RWPE2 (cell line): ENCODE results near the gene USP35.

ENCODE experiments used
- ATAC-seq: fragments of 200-7000 bp; cut with Tn5 transposase; 3 replicates; pipeline ENCODE4 v1.9.1; 2021; ENCODE audit warnings: low read depth
- DNase-seq: peaks from one replicate; pipeline ENCODE4 v3.0.0-alpha.2; 2020; ENCODE audit warnings: low spot score
- H3K27ac ChIP-seq: fragments of 450-650 bp; 2 replicates; pipeline ENCODE4 v1.5.1; 2017; ENCODE audit warnings: mild to moderate bottlenecking; ENCODE audit not compliant: poor library complexity, severe bottlenecking
- H3K27me3 ChIP-seq: fragments of 250-450 bp; sonication (Bioruptor Pico); 2 replicates; pipeline ENCODE4 v1.5.1; 2021; ENCODE audit warnings: mild to moderate bottlenecking, moderate library complexity; ENCODE audit not compliant: insufficient read depth, poor library complexity, severe bottlenecking
- H3K36me3 ChIP-seq: fragments of 250-450 bp; sonication (Bioruptor Pico); 2 replicates; pipeline ENCODE4 v1.5.1; 2020; ENCODE audit warnings: low read depth, mild to moderate bottlenecking, moderate library complexity
- H3K4me1 ChIP-seq: fragments of 250-450 bp; sonication (Bioruptor Pico); 2 replicates; pipeline ENCODE4 v1.5.1; 2021; ENCODE audit warnings: mild to moderate bottlenecking, moderate library complexity; ENCODE audit not compliant: insufficient read depth, poor library complexity, severe bottlenecking
- H3K4me3 ChIP-seq: fragments of 250-450 bp; sonication (Bioruptor Pico); 2 replicates; pipeline ENCODE4 v1.5.1; 2021; ENCODE audit warnings: mild to moderate bottlenecking, moderate library complexity; ENCODE audit not compliant: severe bottlenecking
- H3K9me3 ChIP-seq: fragments of 250-450 bp; sonication (Bioruptor Pico); 2 replicates; pipeline ENCODE4 v1.5.1; 2021; ENCODE audit warnings: mild to moderate bottlenecking, moderate library complexity; ENCODE audit not compliant: severe bottlenecking
- CTCF ChIP-seq: fragments of 450-650 bp; IDR thresholded peaks from one replicate; pipeline ENCODE4 v1.5.1; 2017; ENCODE audit warnings: mild to moderate bottlenecking, moderate library complexity; ENCODE audit not compliant: poor library complexity, severe bottlenecking

USP35 gene

GRCh38 chr11:78239781-78240180 is 51.1 kb downstream of the USP35 start:
- Histone ChIP-seq H3K4me1 (no peaks in the 10 kb centered on the region), H3K27me3 (no peaks in the 10 kb centered on the region), H3K9me3 (no peaks in the 10 kb centered on the region), H3K36me3 (no peaks in the 10 kb centered on the region), H3K4me3 (no peak overlapping the region), H3K27ac (no peak overlapping the region)
- ATAC-seq (no peak), DNase-seq (no peak)
- TF ChIP-seq CTCF = no peak

- H3K36me3 ChIP-seq = no peaks in the 10 kb centered on the region
- DNase-seq = no peak
- no peak for ATAC-seq
- no peaks in the 10 kb centered on the region for H3K27me3 ChIP-seq
- H3K4me3 ChIP-seq = no peak overlapping the region
- H3K9me3 ChIP-seq = no peaks in the 10 kb centered on the region
- H3K4me1 ChIP-seq = no peaks in the 10 kb centered on the region
- H3K27ac ChIP-seq = no peak overlapping the region
- no peak for TF ChIP-seq CTCF
These were observed 52.8 kb downstream of the USP35 start for GRCh38 chr11:78241475-78241874.

GRCh38 chr11:78244080-78244479 is 55.4 kb downstream of the USP35 start:
- Histone ChIP-seq H3K36me3 (no peaks in the 10 kb centered on the region), H3K4me1 (no peaks in the 10 kb centered on the region), H3K27me3 (no peaks in the 10 kb centered on the region), H3K9me3 (no peaks in the 10 kb centered on the region), H3K27ac (no peak overlapping the region), H3K4me3 (no peak overlapping the region)
- no peak for TF ChIP-seq CTCF
- ATAC-seq (no peak), DNase-seq (no peak)

- TF ChIP-seq CTCF = no peak
- H3K4me1 ChIP-seq = no peaks in the 10 kb centered on the region
- H3K36me3 ChIP-seq = no peaks in the 10 kb centered on the region
- no peak for DNase-seq
- no peaks in the 10 kb centered on the region for H3K9me3 ChIP-seq
- no peak for ATAC-seq
- no peaks in the 10 kb centered on the region for H3K27me3 ChIP-seq
- no peak overlapping the region for H3K4me3 ChIP-seq
- H3K27ac ChIP-seq = no peak overlapping the region
These were observed 56.0 kb downstream of the USP35 start for GRCh38 chr11:78244546-78245255.

GRCh38 chr11:78248191-78248590 is 59.5 kb downstream of the USP35 start:
- Histone ChIP-seq H3K9me3 (no peaks in the 10 kb centered on the region), H3K4me1 (no peaks in the 10 kb centered on the region), H3K27me3 (no peaks in the 10 kb centered on the region), H3K4me3 (no peak overlapping the region), H3K27ac (no peak overlapping the region), H3K36me3 (no peaks in the 10 kb centered on the region)
- TF ChIP-seq CTCF = no peak
- DNase-seq = no peak
- no peak for ATAC-seq
